ENCODE measurements around the gene RNF11. TPM values are rescaled to one million over a fixed set of nuclear protein-coding genes. Genes with fewer than 3 reads are reported as not detected.

RNF11 gene
- total RNA-seq, 1 experiment from 2014 or later: 55.8 TPM

DNA sequence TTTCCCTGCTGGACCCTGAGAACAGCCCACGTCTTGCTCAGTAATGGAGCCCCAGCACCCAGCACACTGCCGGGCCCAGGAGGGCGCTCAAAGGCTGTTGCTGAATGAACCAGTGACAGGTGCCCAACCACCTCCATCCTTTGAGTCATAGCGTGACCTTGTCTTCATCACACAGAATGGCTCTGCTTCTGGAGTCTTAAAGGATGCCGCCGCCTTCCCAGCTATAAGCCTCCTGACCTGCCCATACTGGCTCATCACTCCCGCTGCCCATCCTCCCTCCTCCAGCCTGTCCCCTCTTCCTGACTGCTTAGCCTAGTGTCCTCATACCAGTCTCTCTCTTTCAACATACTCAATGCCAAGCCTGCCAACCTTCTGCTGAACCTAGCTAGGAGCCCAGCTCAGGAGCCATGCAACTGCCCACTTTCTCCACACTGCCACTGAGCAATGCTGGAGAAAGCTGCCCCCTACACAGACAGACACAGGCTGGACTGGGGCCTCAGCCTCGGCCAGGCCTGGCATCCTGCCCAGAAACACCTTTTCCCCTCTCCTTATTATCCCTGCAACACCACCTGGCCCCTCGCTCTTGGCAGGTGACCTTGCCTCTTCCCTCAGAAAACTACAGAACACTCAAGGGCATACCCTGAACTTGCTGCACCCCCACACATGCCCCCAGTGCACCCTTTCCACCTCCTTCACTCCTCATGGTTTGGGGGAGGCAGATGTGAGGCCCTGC lies 80.2 kb downstream of the RNF11 start:
- no peak for DNase-seq
- TF ChIP-seq, protein P1, sequence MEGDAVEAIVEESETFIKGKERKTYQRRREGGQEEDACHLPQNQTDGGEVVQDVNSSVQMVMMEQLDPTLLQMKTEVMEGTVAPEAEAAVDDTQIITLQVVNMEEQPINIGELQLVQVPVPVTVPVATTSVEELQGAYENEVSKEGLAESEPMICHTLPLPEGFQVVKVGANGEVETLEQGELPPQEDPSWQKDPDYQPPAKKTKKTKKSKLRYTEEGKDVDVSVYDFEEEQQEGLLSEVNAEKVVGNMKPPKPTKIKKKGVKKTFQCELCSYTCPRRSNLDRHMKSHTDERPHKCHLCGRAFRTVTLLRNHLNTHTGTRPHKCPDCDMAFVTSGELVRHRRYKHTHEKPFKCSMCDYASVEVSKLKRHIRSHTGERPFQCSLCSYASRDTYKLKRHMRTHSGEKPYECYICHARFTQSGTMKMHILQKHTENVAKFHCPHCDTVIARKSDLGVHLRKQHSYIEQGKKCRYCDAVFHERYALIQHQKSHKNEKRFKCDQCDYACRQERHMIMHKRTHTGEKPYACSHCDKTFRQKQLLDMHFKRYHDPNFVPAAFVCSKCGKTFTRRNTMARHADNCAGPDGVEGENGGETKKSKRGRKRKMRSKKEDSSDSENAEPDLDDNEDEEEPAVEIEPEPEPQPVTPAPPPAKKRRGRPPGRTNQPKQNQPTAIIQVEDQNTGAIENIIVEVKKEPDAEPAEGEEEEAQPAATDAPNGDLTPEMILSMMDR (conservative IDR thresholded peaks at IDR 0.05): no peak
- Histone ChIP-seq H2BK120ac (ENCODE audit: low read depth, low read length, poor library complexity, severe bottlenecking) (no peak overlapping the region), H2AFZ (ENCODE audit: low read length) (no peak overlapping the region), H3K4me1 (ENCODE audit: insufficient read depth, low read length) (no peaks in the 10 kb centered on the region), H3K4me2 (ENCODE audit: insufficient read depth, insufficient read length, low read length) (no peak overlapping the region), H3K79me2 (ENCODE audit: insufficient read depth, low read length) (no peaks in the 10 kb centered on the region), H3K23ac (ENCODE audit: insufficient read length, low read depth, low read length) (no peak overlapping the region), H2AK5ac (ENCODE audit: insufficient read length, low read length) (no peak overlapping the region), H4K8ac (replicated peaks; ENCODE audit: insufficient read length, low read depth, low read length) (no peak overlapping the region), H3K56ac (ENCODE audit: insufficient read length, low read depth, low read length) (no peak overlapping the region), H2BK20ac (ENCODE audit: low read depth, low read length, poor library complexity, severe bottlenecking) (no peak overlapping the region), H4K20me1 (ENCODE audit: control insufficient read depth, insufficient read depth, insufficient read length) (no peaks in the 10 kb centered on the region), H2BK5ac (ENCODE audit: insufficient read length, low read length) (no peak overlapping the region), H4K91ac (ENCODE audit: insufficient read length, low read depth, low read length) (no peak overlapping the region), H3K79me1 (ENCODE audit: insufficient read depth, low read depth, low read length, poor library complexity, severe bottlenecking) (no peaks in the 10 kb centered on the region), H3K9me3 (ENCODE audit: control insufficient read depth, low read depth, low read length) (no peaks in the 10 kb centered on the region), H3K18ac (ENCODE audit: insufficient read length, low read depth, low read length) (no peak overlapping the region), H3K27me3 (ENCODE audit: insufficient read depth, low read length) (no peaks in the 10 kb centered on the region), H3K14ac (ENCODE audit: insufficient read depth, low read length) (no peak overlapping the region), H2BK12ac (ENCODE audit: insufficient read length, low read depth, low read length) (no peak overlapping the region), H3K9ac (ENCODE audit: extremely low read depth, insufficient read length, low read length) (no peak overlapping the region), H4K5ac (ENCODE audit: insufficient read length, low read depth, low read length) (no peak overlapping the region), H3K4ac (ENCODE audit: low read depth, low read length) (no peak overlapping the region), H3K27ac (ENCODE audit: insufficient read length, low read depth, low read length) (no peak overlapping the region), H3K23me2 (ENCODE audit: insufficient read length, low read depth, low read length, poor library complexity, severe bottlenecking) (no peaks in the 10 kb centered on the region), H2BK15ac (ENCODE audit: low read depth, low read length) (no peak overlapping the region), H3T11ph (ENCODE audit: low read length) (no peak overlapping the region)
- Mint-ChIP-seq H3K9me3 (no peaks in the 10 kb centered on the region), H3K27me3 (ENCODE audit: low read depth) (no peaks in the 10 kb centered on the region), H3K27ac (peak overlapping the region in 1 of 3 experiments; percentile 63; a peak in 3 of 7 replicates), H3K36me3 (ENCODE audit: insufficient read depth in 1 of 3, low read depth in 3 of 3) (no peaks in the 10 kb centered on the region), H3K4me1 (peaks cover 16 to 19% of the 10 kb centered on the region in 2 experiments), H3K4me3 (no peak overlapping the region)
- no CpG with 5 or more reads among the region's 9 CpGs for WGBS (ENCODE audit: extremely low coverage, insufficient read length, low lambda C conversion rate)

Data from H9 (cell line).